ENCODE data around the gene SLC35B3. TPM values are rescaled to one million over a fixed set of nuclear protein-coding genes. Genes with fewer than 3 reads are reported as not detected.

SLC35B3 gene
- total and polyA plus RNA-seq, 2 donors from 2014 or later: 18.4 to 23.0 TPM

- Histone ChIP-seq H3K4me3 (ENCODE audit: low read length in 3 of 3) (no peak overlapping the region), H3K9me3 (ENCODE audit: control insufficient read depth in 2 of 3, insufficient read depth in 1 of 3, low read length in 3 of 3) (no peaks in the 10 kb centered on the region), H3K4me1 (ENCODE audit: control insufficient read depth in 2 of 3, insufficient read depth in 2 of 3, low read depth in 1 of 3, low read length in 3 of 3) (peaks cover 0 to 4% (median 3%) of the 10 kb centered on the region in 3 donors), H3K9ac (ENCODE audit: low read length in 3 of 3) (no peak overlapping the region), H3K36me3 (ENCODE audit: control insufficient read depth in 2 of 3, insufficient read depth in 3 of 3, low read length in 3 of 3) (no peaks in the 10 kb centered on the region), H3K27me3 (ENCODE audit: control insufficient read depth, insufficient read depth, low read length) (no peaks in the 10 kb centered on the region), H3K27ac (ENCODE audit: low read depth in 2 of 2, low read length in 2 of 2) (no peak overlapping the region)
- no peak for TF ChIP-seq CTCF (IDR thresholded peaks at IDR 0.05; ENCODE audit: borderline replicate concordance, extremely low read depth, insufficient read depth)
- no peak for DNase-seq
- intact Hi-C loops (cut with DNase I): no loop called here
- no peak for FAIRE-seq
Observed at GRCh38 chr6:8442150-8442549, 6.8 kb upstream of the SLC35B3 start.

GRCh38 chr6:8441452-8441851 lies 6.1 kb upstream of the SLC35B3 start:
- Histone ChIP-seq H3K9me3 (ENCODE audit: control insufficient read depth in 2 of 3, insufficient read depth in 1 of 3, low read length in 3 of 3) (no peaks in the 10 kb centered on the region), H3K9ac (ENCODE audit: low read length in 3 of 3) (no peak overlapping the region), H3K4me1 (ENCODE audit: control insufficient read depth in 2 of 3, insufficient read depth in 2 of 3, low read depth in 1 of 3, low read length in 3 of 3) (no peaks in the 10 kb centered on the region), H3K4me3 (ENCODE audit: low read length in 3 of 3) (no peak overlapping the region), H3K27me3 (ENCODE audit: control insufficient read depth, insufficient read depth, low read length) (no peaks in the 10 kb centered on the region), H3K36me3 (ENCODE audit: control insufficient read depth in 2 of 3, insufficient read depth in 3 of 3, low read length in 3 of 3) (no peaks in the 10 kb centered on the region), H3K27ac (ENCODE audit: low read depth in 2 of 2, low read length in 2 of 2) (no peak overlapping the region)
- DNase-seq: no peak
- FAIRE-seq: no peak
- intact Hi-C loops (cut with DNase I): no loop called here
- no peak for TF ChIP-seq CTCF (IDR thresholded peaks at IDR 0.05; ENCODE audit: borderline replicate concordance, extremely low read depth, insufficient read depth)

- FAIRE-seq: no peak
- no peak for TF ChIP-seq CTCF (IDR thresholded peaks at IDR 0.05; ENCODE audit: borderline replicate concordance, extremely low read depth, insufficient read depth)
- no peak for DNase-seq
- Histone ChIP-seq H3K9me3 (ENCODE audit: control insufficient read depth in 2 of 3, insufficient read depth in 1 of 3, low read length in 3 of 3) (no peaks in the 10 kb centered on the region), H3K36me3 (ENCODE audit: control insufficient read depth in 2 of 3, insufficient read depth in 3 of 3, low read length in 3 of 3) (no peaks in the 10 kb centered on the region), H3K9ac (ENCODE audit: low read length in 3 of 3) (no peak overlapping the region), H3K4me3 (ENCODE audit: low read length in 3 of 3) (no peak overlapping the region), H3K4me1 (ENCODE audit: control insufficient read depth in 2 of 3, insufficient read depth in 2 of 3, low read depth in 1 of 3, low read length in 3 of 3) (no peaks in the 10 kb centered on the region), H3K27ac (ENCODE audit: low read depth in 2 of 2, low read length in 2 of 2) (no peak overlapping the region), H3K27me3 (ENCODE audit: control insufficient read depth, insufficient read depth, low read length) (no peaks in the 10 kb centered on the region)
- intact Hi-C loops (cut with DNase I): no loop called here
Observed at GRCh38 chr6:8439601-8440268, 4.4 kb upstream of the SLC35B3 start.

GRCh38 chr6:8437813-8438212 lies 2.5 kb upstream of the SLC35B3 start:
- Histone ChIP-seq H3K36me3 (ENCODE audit: control insufficient read depth in 2 of 3, insufficient read depth in 3 of 3, low read length in 3 of 3) (no peaks in the 10 kb centered on the region), H3K4me1 (ENCODE audit: control insufficient read depth in 2 of 3, insufficient read depth in 2 of 3, low read depth in 1 of 3, low read length in 3 of 3) (peaks cover 0 to 2% (median 0%) of the 10 kb centered on the region in 3 donors), H3K27me3 (ENCODE audit: control insufficient read depth, insufficient read depth, low read length) (no peaks in the 10 kb centered on the region), H3K9me3 (ENCODE audit: control insufficient read depth in 2 of 3, insufficient read depth in 1 of 3, low read length in 3 of 3) (no peaks in the 10 kb centered on the region), H3K9ac (ENCODE audit: low read length in 3 of 3) (no peak overlapping the region), H3K4me3 (ENCODE audit: low read length in 3 of 3) (no peak overlapping the region), H3K27ac (ENCODE audit: low read depth in 2 of 2, low read length in 2 of 2) (no peak overlapping the region)
- intact Hi-C loops (cut with DNase I): no loop called here
- no peak for DNase-seq
- FAIRE-seq: no peak
- TF ChIP-seq CTCF (IDR thresholded peaks at IDR 0.05; ENCODE audit: borderline replicate concordance, extremely low read depth, insufficient read depth): no peak
